WTC11 (cell line): ENCODE data around the gene RGS17. TPM values are rescaled to one million over a fixed set of nuclear protein-coding genes. Genes with fewer than 3 reads are reported as not detected.

ENCODE experiments used
- ATAC-seq: fragments of 200-7000 bp; cut with Tn5 transposase; 2 replicates; pipeline ENCODE4 v1.10.0; 2021; ENCODE audit warnings: mild to moderate bottlenecking, moderate library complexity
- CTCF ChIA-PET: fragments of 300-600 bp; sonication (Branson Sonifier 250); formaldehyde crosslinking; loops from one replicate; lab custom pipeline; 2021; ENCODE audit warnings: antibody characterized with exemption; lab: Charles Lee
- POLR2A ChIA-PET: fragments of 350-600 bp; sonication (Branson Sonifier 250); formaldehyde crosslinking; loops from one replicate; lab custom pipeline; 2021; ENCODE audit warnings: antibody characterized with exemption; lab: Charles Lee
- DNase-seq: peaks from one replicate; pipeline ENCODE4 v3.0.0; 2021; ENCODE audit warnings: low spot score
- H3K27ac Mint-ChIP-seq: 2 replicates; pipeline ENCODE4 v1.8.0; 2021; ENCODE audit warnings: mixed read lengths
- H3K27me3 Mint-ChIP-seq: 2 replicates; pipeline ENCODE4 v1.8.0; 2021; ENCODE audit warnings: low read depth, mild to moderate bottlenecking, moderate library complexity, mixed read lengths
- H3K36me3 Mint-ChIP-seq: 2 replicates; pipeline ENCODE4 v1.8.0; 2021; ENCODE audit warnings: mixed read lengths
- H3K4me1 Mint-ChIP-seq: 2 replicates; pipeline ENCODE4 v1.8.0; 2022; ENCODE audit warnings: mixed read lengths
- H3K4me3 Mint-ChIP-seq: 2 replicates; pipeline ENCODE4 v1.8.0; 2021; ENCODE audit warnings: mild to moderate bottlenecking, moderate library complexity, mixed read lengths
- H3K9me3 Mint-ChIP-seq: 2 replicates; pipeline ENCODE4 v1.8.0; 2021; ENCODE audit warnings: mixed read lengths
- CDX4 ChIP-seq: fragments of 250-450 bp; sonication (Bioruptor Pico); IDR thresholded peaks from 2 replicates; pipeline ENCODE4 v1.9.0; 2021; ENCODE audit warnings: moderate library complexity, mild to moderate bottlenecking, inconsistent platforms, borderline replicate concordance
- CTCF ChIP-seq: fragments of 200-600 bp; IDR thresholded peaks from 2 replicates; pipeline ENCODE4 v1.8.0; 2022; ENCODE audit warnings: antibody characterized with exemption
- FOXP4 ChIP-seq: sonication (generic); formaldehyde crosslinking; IDR thresholded peaks from 2 replicates; pipeline ENCODE4 v1.8.0; 2022; ENCODE audit warnings: mild to moderate bottlenecking, missing genetic modification reagents
- HMGA2 ChIP-seq: fragments of 250-450 bp; sonication (Bioruptor Pico); IDR thresholded peaks from 2 replicates; pipeline ENCODE4 v1.4.0; 2021; ENCODE audit warnings: mild to moderate bottlenecking, moderate library complexity
- IRF1 ChIP-seq: sonication (generic); formaldehyde crosslinking; IDR thresholded peaks from 2 replicates; pipeline ENCODE4 v1.8.0; 2023; ENCODE audit warnings: missing genetic modification reagents
- JAZF1 ChIP-seq: fragments of 250-450 bp; sonication (Bioruptor Pico); IDR thresholded peaks from 2 replicates; pipeline ENCODE4 v1.9.0; 2021; ENCODE audit warnings: moderate library complexity, mild to moderate bottlenecking, inconsistent platforms
- JUN ChIP-seq: sonication (generic); formaldehyde crosslinking; IDR thresholded peaks from 2 replicates; pipeline ENCODE4 v1.8.0; 2023; ENCODE audit warnings: mild to moderate bottlenecking, missing genetic modification reagents
- MLX ChIP-seq: sonication (generic); formaldehyde crosslinking; IDR thresholded peaks from 2 replicates; pipeline ENCODE4 v1.8.1; 2023; ENCODE audit warnings: mild to moderate bottlenecking, missing genetic modification reagents, moderate library complexity
- PRDM15 ChIP-seq: sonication (generic); formaldehyde crosslinking; IDR thresholded peaks from 2 replicates; pipeline ENCODE4 v1.8.0; 2022; ENCODE audit warnings: missing genetic modification reagents
- RELA ChIP-seq: sonication (generic); formaldehyde crosslinking; IDR thresholded peaks from 2 replicates; pipeline ENCODE4 v1.8.1; 2022; ENCODE audit warnings: missing genetic modification reagents, mild to moderate bottlenecking, borderline replicate concordance
- RORB ChIP-seq: fragments of 250-450 bp; sonication (Bioruptor Pico); IDR thresholded peaks from 2 replicates; pipeline ENCODE4 v1.9.0; 2021; ENCODE audit warnings: mild to moderate bottlenecking
- ZBTB21 ChIP-seq: sonication (generic); formaldehyde crosslinking; IDR thresholded peaks from 2 replicates; pipeline ENCODE4 v1.8.1; 2023; ENCODE audit warnings: mild to moderate bottlenecking, missing genetic modification reagents, borderline replicate concordance
- ZNF416 ChIP-seq: fragments of 250-450 bp; sonication (Bioruptor Pico); IDR thresholded peaks from 2 replicates; pipeline ENCODE4 v1.9.0; 2021; ENCODE audit warnings: mild to moderate bottlenecking, inconsistent platforms
- ZNF532 ChIP-seq: fragments of 250-450 bp; sonication (Bioruptor Pico); IDR thresholded peaks from 2 replicates; pipeline ENCODE4 v1.9.0; 2021; ENCODE audit warnings: mild to moderate bottlenecking, borderline replicate concordance
- total RNA-seq: library from RNA; stranded (reverse); gene quantifications from 3 replicates; pipeline ENCODE4 v1.2.3, GENCODE V29; 2021

RGS17 gene
- total RNA-seq, 1 experiment from 2014 or later, result 9.3 TPM

GRCh38 chr6:153140299-153140698 is 9.2 kb upstream of the RGS17 start:
- Mint-ChIP-seq H3K36me3 (no peaks in the 10 kb centered on the region), H3K4me1 (no peaks in the 10 kb centered on the region), H3K9me3 (no peaks in the 10 kb centered on the region), H3K27ac (no peak overlapping the region), H3K4me3 (no peak overlapping the region), H3K27me3 (no peaks in the 10 kb centered on the region)
- ATAC-seq, result no peak
- ChIA-PET CTCF (no interaction called here), POLR2A (no interaction called here)
- no peak for TF ChIP-seq JUN (CRISPR knock-in tag)
- TF ChIP-seq RELA (CRISPR knock-in tag), result no peak
- no peak for TF ChIP-seq IRF1 (CRISPR knock-in tag)
- no peak for TF ChIP-seq FOXP4 (CRISPR knock-in tag)
- TF ChIP-seq ZBTB21 (CRISPR knock-in tag), result no peak
- TF ChIP-seq ZNF532 (CRISPR knock-in tag), result no peak
- TF ChIP-seq RORB (CRISPR knock-in tag), result no peak
- TF ChIP-seq CDX4 (CRISPR knock-in tag), result no peak
- no peak for TF ChIP-seq ZNF416 (CRISPR knock-in tag)
- no peak for TF ChIP-seq JAZF1
- TF ChIP-seq CTCF, result no peak
- TF ChIP-seq MLX (CRISPR knock-in tag), result no peak
- no peak for TF ChIP-seq PRDM15 (CRISPR knock-in tag)
- no peak for TF ChIP-seq HMGA2 (CRISPR knock-in tag)
- no peak for DNase-seq
